Measurements from ENCODE around the gene SDHB. TPM values are rescaled to one million over a fixed set of nuclear protein-coding genes. Genes with fewer than 3 reads are reported as not detected.

Gene SDHB
- total RNA-seq, 1 donor from 2014 or later = 67.1 TPM

Other genes starting within 250 kb of the SDHB start
- gene RNU1-2, start 158.1 kb downstream of the SDHB start, total RNA-seq = under 0.01 TPM
- 19.5 TPM for gene CROCC, start 132.1 kb downstream of the SDHB start, total RNA-seq
- gene MFAP2, start 73.4 kb downstream of the SDHB start, total RNA-seq = 5.6 TPM
- gene ATP13A2, start 42.1 kb downstream of the SDHB start, total RNA-seq = 59.4 TPM
- 0.94 TPM for gene PADI2, start 65.4 kb upstream of the SDHB start, total RNA-seq
- not detected for gene PADI1, start 151.1 kb upstream of the SDHB start, total RNA-seq
- gene PADI3, start 195.1 kb upstream of the SDHB start, total RNA-seq = not detected

Data from occipital lobe (tissue), 1 donor.